ENCODE results near the gene ATXN10.
"Not testable (repeated sequence)": the region's sequence is repeated elsewhere in the genome, so short reads cannot be mapped to it uniquely, and the experiment has no call there.

Gene ATXN10

DNA sequence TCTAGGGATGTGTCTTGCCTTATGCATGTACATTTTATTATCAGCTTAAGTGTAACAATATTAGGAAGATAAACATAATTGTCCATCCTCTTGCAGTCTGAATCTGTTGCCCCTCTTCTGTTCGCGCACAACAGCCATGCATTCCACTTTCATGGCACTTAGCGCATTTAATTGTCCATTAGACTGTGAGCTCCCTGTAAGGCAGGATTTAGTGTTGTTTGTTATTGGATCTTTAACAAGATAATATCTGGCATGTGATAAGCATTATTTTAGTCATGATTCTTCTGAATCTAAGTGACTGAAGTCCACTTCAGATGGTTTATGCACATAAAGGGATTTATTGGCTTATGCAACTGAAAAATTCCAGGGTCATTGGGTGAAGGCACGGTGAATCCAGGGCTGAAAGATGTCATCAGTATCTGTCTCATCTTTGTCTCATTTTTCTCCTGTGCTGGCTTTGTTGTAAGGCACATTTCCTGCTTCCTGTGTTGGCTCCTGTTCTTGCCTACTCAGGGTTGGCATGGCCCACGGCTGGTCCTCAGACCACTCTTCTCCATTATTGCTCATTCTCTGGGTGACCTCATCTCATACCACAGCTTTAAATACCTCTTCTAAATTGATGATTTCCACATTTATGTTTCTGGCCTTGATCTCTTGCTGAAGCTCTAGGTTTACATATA is 37.6 kb downstream of the ATXN10 start:
- peak; percentile 92 for DNase-seq (ENCODE audit: low read depth)

- DNase-seq (ENCODE audit: low read depth): peak; percentile 60
Observed at GRCh38 chr22:45709866-45710265, 38.2 kb downstream of the ATXN10 start.

DNA sequence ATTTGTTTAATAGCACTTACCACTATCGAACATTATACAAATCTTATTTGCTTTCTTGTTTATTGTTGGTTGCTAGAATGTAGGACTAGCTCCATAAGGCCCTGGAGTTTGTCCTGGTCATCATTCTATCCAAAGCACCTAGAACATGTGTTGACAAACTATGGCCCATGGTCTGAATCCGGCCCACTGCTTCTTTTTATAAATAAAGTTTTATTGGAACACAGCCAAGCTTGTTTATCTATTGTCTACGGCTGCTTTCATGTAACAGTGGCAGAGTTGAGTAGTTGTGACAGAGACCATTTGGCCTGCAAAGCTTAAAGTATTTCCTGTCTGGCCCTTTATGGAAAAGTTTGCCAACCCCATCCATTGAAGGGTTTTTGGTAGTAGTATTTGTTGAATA is 38.8 kb downstream of the ATXN10 start:
- DNase-seq (ENCODE audit: low read depth): no peak

- not testable (repeated sequence) for DNase-seq (ENCODE audit: low read depth)
Observed at GRCh38 chr22:45714390-45714789, 42.8 kb downstream of the ATXN10 start.

DNA sequence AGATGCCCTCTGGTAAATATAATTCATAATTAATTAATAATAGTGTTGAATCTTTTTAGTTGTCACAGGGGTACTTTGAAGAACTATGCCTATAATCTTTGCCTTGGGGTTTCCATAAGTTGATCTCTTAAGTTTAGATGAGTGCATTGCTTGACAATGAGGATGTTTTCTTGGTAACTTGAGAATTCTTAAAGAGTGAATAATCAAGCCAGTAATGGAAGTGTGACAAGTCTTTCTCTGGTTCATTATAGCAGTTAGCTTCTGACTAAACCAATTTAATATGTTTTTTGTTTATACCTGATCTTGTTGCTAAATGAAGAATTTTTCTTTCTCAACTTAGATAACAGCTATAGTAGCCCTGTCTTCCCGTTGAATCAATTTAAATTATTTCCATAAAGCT is 46.2 kb downstream of the ATXN10 start:
- peak; percentile 68 for DNase-seq (ENCODE audit: low read depth)

GRCh38 chr22:45718391-45718790 is 46.8 kb downstream of the ATXN10 start:
- DNase-seq (ENCODE audit: low read depth): no peak

- no peak for DNase-seq (ENCODE audit: low read depth)
Observed at GRCh38 chr22:45720839-45721378, 49.3 kb downstream of the ATXN10 start.

GRCh38 chr22:45722006-45722405 is 50.4 kb downstream of the ATXN10 start:
- no peak for DNase-seq (ENCODE audit: low read depth)

DNA sequence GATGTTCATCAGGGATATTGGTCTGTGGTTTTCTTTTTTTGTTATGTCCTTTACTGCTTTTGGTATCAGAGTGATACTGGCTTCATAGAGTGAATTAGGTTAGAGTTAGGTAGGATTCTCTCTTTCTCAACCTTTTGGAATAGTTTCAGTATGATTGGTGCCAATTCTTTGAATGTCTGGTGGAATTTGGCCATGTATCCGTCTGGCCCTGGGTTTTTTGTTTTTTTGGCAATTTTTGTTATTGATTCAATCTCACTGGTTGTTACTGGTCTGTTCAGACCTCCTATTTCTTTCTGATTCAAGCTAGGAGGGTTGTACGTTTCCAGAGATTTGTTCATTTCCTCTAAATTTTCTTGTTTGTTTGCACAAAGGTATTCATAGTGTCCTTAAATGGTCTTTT is 54.4 kb downstream of the ATXN10 start:
- DNase-seq (ENCODE audit: low read depth): no peak

DNA sequence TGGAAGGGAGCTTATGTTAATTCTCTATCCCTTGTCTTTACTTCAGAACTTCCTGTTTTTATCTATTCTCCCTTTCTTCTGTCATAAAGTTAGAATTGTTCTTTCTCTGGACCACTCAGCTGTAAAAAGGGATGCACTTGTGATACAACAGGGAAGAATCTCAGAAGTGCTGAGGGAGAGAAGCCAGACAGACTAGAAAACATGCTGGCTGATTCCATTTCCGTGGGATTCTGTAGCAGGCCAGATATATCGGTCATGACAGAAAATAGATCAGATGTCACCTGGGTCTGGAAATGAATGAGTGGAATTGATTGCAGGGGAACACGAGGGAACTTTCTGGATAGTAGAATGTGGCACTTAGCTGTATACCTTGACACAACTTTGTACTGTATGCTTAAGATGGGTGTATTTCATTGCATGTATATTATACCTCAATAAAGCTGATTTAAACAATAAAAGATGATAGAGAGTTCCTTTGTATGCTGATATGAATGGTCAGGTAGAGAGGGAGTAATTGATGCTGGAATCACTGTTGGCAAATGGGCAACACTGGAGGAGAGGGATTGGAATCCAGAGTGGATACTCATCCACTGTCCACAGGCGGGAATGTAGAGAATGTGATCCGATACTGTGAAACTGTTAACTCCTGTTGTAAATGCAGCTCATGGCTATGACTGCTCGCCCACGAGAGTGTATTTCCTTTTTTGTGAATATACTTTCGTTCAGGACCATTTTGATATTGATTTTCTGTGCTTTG is 59.6 kb downstream of the ATXN10 start:
- DNase-seq (ENCODE audit: low read depth): no peak

DNA sequence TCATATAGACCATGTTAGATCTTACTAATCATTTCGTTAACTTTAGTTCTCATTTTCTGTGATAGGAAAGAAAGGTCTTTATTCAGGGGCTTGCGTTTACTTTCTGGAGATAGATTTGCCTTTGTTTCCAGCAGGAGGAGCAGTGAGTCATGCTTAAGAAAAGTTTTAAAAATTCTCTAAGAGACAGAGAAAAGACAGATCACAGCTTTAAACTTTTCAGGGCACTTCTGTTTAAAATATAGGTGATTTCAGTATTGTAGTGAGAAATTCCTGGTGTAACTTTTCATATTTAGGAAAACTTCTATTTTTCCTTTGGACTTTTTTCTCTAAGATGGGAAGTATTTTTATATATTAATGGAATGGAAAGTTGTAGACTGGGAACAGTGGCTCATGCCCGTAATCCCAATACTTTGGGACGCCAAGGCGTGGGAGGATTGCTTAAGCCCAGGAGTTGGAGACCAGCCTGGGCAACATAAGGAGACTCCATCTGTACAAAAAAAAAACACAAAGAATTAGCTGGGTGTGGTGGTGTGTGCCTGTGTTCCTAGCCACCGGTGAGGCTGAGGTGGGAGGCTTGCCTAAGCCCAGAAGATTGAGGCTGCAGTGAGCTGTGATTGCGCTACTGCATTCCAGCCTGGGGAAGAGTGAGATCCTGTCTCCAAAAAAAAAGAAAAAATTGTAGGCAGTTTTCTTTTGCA is 60.3 kb downstream of the ATXN10 start:
- DNase-seq (ENCODE audit: low read depth): no peak

GRCh38 chr22:45735273-45735672 is 63.6 kb downstream of the ATXN10 start:
- no peak for DNase-seq (ENCODE audit: low read depth)

- DNase-seq (ENCODE audit: low read depth): peak; percentile 49
Observed at GRCh38 chr22:45738206-45738605, 66.6 kb downstream of the ATXN10 start.

DNA sequence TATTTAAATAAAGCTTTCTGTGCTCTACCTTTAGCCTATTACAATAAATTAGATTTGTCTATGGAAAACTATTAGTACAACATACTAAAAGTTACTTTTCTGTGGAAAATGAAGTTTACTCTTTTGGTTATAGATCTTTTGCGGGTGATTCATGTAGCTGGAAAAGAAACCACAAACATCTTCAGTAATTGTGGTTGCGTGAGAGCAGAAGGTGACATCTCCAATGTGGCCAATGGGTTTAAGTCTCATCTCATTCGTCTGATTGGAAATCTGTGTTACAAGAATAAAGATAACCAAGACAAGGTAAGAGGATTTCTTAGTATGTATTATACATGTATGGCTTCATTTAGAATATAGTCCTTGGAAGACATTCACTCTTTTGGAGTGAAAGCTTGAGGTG is 68.6 kb downstream of the ATXN10 start:
- no peak for DNase-seq (ENCODE audit: low read depth)

DNA sequence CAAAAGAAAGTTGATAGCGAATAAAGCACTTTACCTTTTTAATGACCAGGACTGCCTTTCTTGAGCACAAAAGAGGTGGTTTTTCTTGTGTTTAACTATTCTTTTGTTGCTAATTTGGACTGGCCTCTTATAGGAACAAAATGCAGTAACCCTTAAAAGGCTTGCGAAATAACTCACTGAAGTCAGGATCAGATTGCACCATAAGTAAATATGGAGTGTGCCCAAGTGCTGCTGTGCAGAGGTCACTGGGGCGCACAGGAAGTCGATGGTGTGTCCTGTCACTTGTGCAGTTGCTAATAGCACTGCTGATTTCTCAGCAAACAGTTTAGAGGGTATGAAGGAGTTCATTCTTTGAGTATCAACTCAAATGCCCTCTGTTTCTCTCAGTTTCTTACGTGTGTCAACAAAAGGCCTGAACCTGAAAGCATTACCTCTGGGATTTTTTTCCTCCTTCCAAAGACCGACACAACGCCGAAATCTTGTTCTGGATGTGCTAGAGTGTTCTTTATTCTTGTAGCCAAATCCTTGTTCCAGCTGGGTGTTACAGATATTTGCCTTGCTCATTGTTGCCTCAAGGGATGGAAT is 71.3 kb downstream of the ATXN10 start:
- peak; percentile 8 for DNase-seq (ENCODE audit: low read depth)

DNA sequence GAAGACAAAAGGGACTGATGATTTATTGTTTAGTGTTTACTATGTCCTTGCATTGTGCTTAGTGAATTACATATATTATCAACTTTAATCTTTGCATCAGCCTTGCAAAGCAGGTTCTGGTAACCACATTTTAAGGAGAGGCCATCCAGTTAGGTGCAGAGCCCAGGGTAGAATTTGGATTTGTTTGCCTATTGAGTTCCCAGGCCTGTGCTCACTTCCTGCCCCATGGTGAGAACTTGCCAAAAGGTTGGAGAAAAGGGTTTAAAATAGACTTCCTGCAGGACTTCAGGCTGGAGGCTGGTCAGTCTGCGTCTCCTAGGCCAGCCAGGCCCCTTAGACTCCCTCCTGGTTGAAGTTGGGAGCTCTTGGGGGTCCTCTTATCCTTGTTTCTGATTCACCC is 72.1 kb downstream of the ATXN10 start:
- no peak for DNase-seq (ENCODE audit: low read depth)

GRCh38 chr22:45744442-45744841 is 72.8 kb downstream of the ATXN10 start:
- no peak for DNase-seq (ENCODE audit: low read depth)

DNA sequence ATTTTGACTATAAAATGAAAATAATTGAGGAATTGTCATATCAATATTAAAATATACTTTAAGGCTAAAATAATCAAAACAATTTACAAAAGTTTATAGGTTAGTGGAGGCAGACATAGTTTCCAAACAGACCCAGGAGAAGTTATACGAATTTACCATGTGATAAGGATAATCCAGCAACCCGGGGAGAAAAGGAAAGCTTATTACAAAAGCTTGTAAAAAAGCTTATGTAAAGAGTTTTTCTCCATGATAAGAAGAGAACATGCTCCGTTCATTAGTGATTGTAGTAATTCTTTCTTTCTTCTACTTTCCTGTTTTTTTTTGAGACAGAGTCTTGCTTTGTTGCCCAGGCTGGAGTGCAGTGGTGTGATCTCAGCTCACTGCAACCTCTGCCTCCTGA is 79.0 kb downstream of the ATXN10 start:
- DNase-seq (ENCODE audit: low read depth): no peak

DNA sequence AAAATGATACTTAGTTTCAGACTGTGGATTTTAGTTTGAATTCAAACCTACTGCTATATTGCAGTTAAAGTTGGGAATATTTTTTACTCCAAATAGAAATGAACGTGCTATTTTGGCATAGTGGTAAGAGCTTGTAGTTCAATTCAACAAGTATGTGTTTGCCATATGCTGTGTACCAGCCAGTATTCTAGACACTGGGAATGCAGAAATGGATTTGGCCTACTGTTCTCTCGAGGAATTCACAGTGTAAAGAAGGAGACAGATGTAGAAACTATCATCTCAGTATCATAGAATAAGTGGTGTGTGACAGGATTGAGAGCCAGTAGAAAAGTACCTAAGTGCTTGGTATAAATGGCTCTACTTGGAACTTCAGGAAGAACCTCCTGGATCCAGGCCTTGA is 80.4 kb downstream of the ATXN10 start:
- DNase-seq (ENCODE audit: low read depth): no peak

DNA sequence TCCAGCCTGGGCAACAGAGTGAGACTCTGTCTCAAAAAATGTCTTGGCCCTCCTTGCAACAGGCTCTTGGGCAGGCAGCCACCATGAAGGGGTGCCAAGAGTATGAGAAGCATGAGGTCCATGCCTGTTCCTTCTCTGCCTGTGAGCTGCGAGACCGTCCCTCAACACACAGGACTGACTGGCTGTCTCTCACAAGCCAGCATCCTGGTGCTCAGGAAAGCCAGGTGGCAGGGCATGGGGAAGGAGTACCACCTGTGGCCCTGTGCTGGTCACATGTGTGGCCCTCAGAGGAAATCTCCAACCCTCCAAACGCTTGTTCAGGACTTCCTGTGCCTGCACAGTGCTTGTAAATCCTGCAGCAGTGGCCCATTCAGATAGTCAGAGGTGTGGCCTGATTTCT is 83.2 kb downstream of the ATXN10 start:
- no peak for DNase-seq (ENCODE audit: low read depth)

- no peak for DNase-seq (ENCODE audit: low read depth)
Observed at GRCh38 chr22:45756558-45756957, 84.9 kb downstream of the ATXN10 start.

GRCh38 chr22:45757068-45757467 is 85.4 kb downstream of the ATXN10 start:
- DNase-seq (ENCODE audit: low read depth): no peak

- DNase-seq (ENCODE audit: low read depth): no peak
Observed at GRCh38 chr22:45757936-45758335, 86.3 kb downstream of the ATXN10 start.

Data from HS-5 (cell line).